Sigmoid colon (tissue), 4 donors: Measurements from ENCODE around the gene NREP.

ENCODE experiments used
- CTCF ChIP-seq, 4 experiments: fragments of 450-650 bp in 3 of 4; fragments of 200-600 bp in 1 of 4; IDR thresholded peaks; one replicate each; pipeline ENCODE4 v1.5.1; 2016 to 2019; ENCODE audit warnings: antibody characterized with exemption in 4 of 4, mild to moderate bottlenecking in 3 of 4, moderate library complexity in 2 of 4
- POLR2A ChIP-seq, 2 donors: fragments of 450-650 bp; IDR thresholded peaks; one replicate each; pipeline ENCODE4 v1.6.1; 2016; ENCODE audit warnings: antibody characterized with exemption in 2 of 2, mild to moderate bottlenecking in 2 of 2, moderate library complexity in 2 of 2
- POLR2AphosphoS5 ChIP-seq, 4 donors: sonication (generic); formaldehyde crosslinking; IDR thresholded peaks; one replicate each; pipeline ENCODE4 v1.6.1; 2017; ENCODE audit warnings: antibody characterized with exemption in 4 of 4

GRCh38 chr5:111775224-111775623 is 18.2 kb upstream of the NREP start:
- TF ChIP-seq CTCF (IDR thresholded peaks at IDR 0.05) (no peak), POLR2A (IDR thresholded peaks at IDR 0.05) (no peak), POLR2AphosphoS5 (IDR thresholded peaks at IDR 0.05) (no peak)
